ENCODE data around the gene LCOR. TPM values are rescaled to one million over a fixed set of nuclear protein-coding genes. Genes with fewer than 3 reads are reported as not detected.

LCOR gene
- total RNA-seq, 4 donors from 2014 or later = 13.0 to 36.8 (median 17.1) TPM

DNA sequence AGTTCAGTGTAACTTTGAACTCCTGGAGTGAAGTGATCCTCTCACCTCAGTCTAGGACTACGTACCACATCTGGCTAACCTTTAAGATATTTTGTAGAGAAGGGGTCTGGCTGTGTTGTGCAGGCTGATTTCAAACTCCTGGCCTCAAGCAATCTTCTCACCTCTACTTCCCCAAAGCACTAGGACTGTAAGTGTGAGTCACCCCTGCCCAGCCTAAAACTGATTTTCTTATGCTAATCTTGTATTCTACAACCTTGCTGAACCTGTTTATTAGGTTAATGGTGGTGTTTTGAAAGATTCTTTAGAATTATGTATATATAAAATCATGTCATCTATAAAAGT lies 58.0 kb downstream of the LCOR start:
- H3K4me3 ChIP-seq = no peak overlapping the region
- TF ChIP-seq CTCF (IDR thresholded peaks at IDR 0.05) (no peak), EP300 (IDR thresholded peaks at IDR 0.05) (no peak), POLR2AphosphoS5 (IDR thresholded peaks at IDR 0.05) (no peak), POLR2A (IDR thresholded peaks at IDR 0.05) (no peak)
- no peak overlapping the region for H3K27ac ChIP-seq
- no peak for DNase-seq (ENCODE audit: low spot score in 2 of 2)
- H3K9me3 ChIP-seq = no peaks in the 10 kb centered on the region
- peaks cover 8% of the 10 kb centered on the region for H3K4me1 ChIP-seq
- WGBS = 82% methylated on average over 1 of the region's 1 CpG
- no peaks in the 10 kb centered on the region for H3K27me3 ChIP-seq
- H3K36me3 ChIP-seq = no peaks in the 10 kb centered on the region

DNA sequence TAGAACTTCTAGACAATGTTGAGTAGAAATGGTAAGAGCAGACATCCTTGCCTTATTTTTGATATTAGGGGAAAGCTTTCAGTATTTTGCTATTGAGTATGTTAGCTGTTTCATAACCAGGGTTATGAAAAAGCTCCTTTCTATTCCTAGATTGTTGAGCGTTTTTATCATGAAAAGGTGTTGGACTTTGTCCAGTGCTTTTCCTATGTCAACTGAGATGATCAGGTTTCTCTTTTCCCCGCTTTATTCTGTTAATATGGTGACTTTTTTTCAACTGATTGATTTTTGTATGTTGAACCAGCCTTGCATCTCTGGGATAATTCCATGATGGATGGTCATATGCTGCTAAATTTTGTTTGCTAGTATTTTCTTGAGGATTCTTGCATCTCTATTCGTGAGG lies 58.5 kb downstream of the LCOR start:
- no peak for TF ChIP-seq CTCF (IDR thresholded peaks at IDR 0.05)
- TF ChIP-seq POLR2AphosphoS5 (IDR thresholded peaks at IDR 0.05) = no peak
- TF ChIP-seq POLR2A (IDR thresholded peaks at IDR 0.05) = no peak
- no peak for TF ChIP-seq EP300 (IDR thresholded peaks at IDR 0.05)
- Histone ChIP-seq H3K27me3 (no peaks in the 10 kb centered on the region), H3K4me3 (no peak overlapping the region), H3K27ac (no peak overlapping the region), H3K4me1 (peaks cover 8% of the 10 kb centered on the region), H3K36me3 (no peaks in the 10 kb centered on the region), H3K9me3 (no peaks in the 10 kb centered on the region)
- WGBS = 78% methylated on average over 3 of the region's 3 CpGs
- DNase-seq (ENCODE audit: low spot score in 2 of 2) = no peak

GRCh38 chr10:96891840-96892239 lies 59.7 kb downstream of the LCOR start:
- Histone ChIP-seq H3K27ac (no peak overlapping the region), H3K9me3 (no peaks in the 10 kb centered on the region), H3K4me1 (peaks cover 8% of the 10 kb centered on the region), H3K36me3 (no peaks in the 10 kb centered on the region), H3K27me3 (no peaks in the 10 kb centered on the region), H3K4me3 (no peak overlapping the region)
- no peak for DNase-seq (ENCODE audit: low spot score in 2 of 2)
- no peak for TF ChIP-seq POLR2AphosphoS5 (IDR thresholded peaks at IDR 0.05)
- TF ChIP-seq EP300 (IDR thresholded peaks at IDR 0.05) = no peak
- TF ChIP-seq POLR2A (IDR thresholded peaks at IDR 0.05) = no peak
- TF ChIP-seq CTCF (IDR thresholded peaks at IDR 0.05) = no peak
- 93% methylated on average over 4 of the region's 4 CpGs for WGBS

- no peak for DNase-seq (ENCODE audit: low spot score in 2 of 2)
- Histone ChIP-seq H3K4me3 (no peak overlapping the region), H3K36me3 (no peaks in the 10 kb centered on the region), H3K27ac (no peak overlapping the region), H3K9me3 (no peaks in the 10 kb centered on the region), H3K4me1 (peaks cover 2% of the 10 kb centered on the region), H3K27me3 (no peaks in the 10 kb centered on the region)
- WGBS = 93% methylated on average over 6 of the region's 6 CpGs
- no peak for TF ChIP-seq POLR2AphosphoS5 (IDR thresholded peaks at IDR 0.05)
- no peak for TF ChIP-seq EP300 (IDR thresholded peaks at IDR 0.05)
- no peak for TF ChIP-seq POLR2A (IDR thresholded peaks at IDR 0.05)
- TF ChIP-seq CTCF (IDR thresholded peaks at IDR 0.05) = no peak
Observed at GRCh38 chr10:96895662-96896424, 63.7 kb downstream of the LCOR start.

GRCh38 chr10:96896884-96897589 lies 64.9 kb downstream of the LCOR start:
- TF ChIP-seq POLR2AphosphoS5 (IDR thresholded peaks at IDR 0.05) = no peak
- H3K4me3 ChIP-seq = no peak overlapping the region
- H3K27me3 ChIP-seq = no peaks in the 10 kb centered on the region
- no peak overlapping the region for H3K27ac ChIP-seq
- no peaks in the 10 kb centered on the region for H3K36me3 ChIP-seq
- 51% methylated on average over 1 of the region's 1 CpG for WGBS
- no peaks in the 10 kb centered on the region for H3K9me3 ChIP-seq
- no peaks in the 10 kb centered on the region for H3K4me1 ChIP-seq
- DNase-seq (ENCODE audit: low spot score in 2 of 2) = no peak

Measured in suprapubic skin (tissue), 4 donors.